Measurements from ENCODE around the gene MKNK1. TPM values are rescaled to one million over a fixed set of nuclear protein-coding genes. Genes with fewer than 3 reads are reported as not detected.

The MKNK1 gene
- total and polyA plus RNA-seq, 2 of the 8 experiments (the other 6 are each of a cell fraction or from before 2014, with no cell fraction given) = 13.9 to 21.5 TPM

- Histone ChIP-seq H2BK120ac (replicated peaks; ENCODE audit: low read depth, low read length) (no peak overlapping the region), H3K79me1 (ENCODE audit: low read depth, low read length) (no peaks in the 10 kb centered on the region), H2BK15ac (ENCODE audit: low read length) (no peak overlapping the region), H2BK20ac (ENCODE audit: low read length) (no peak overlapping the region), H4K8ac (ENCODE audit: extremely low read depth, insufficient read depth, low read length) (no peak overlapping the region), H3K56ac (replicated peaks; ENCODE audit: insufficient read length, low read depth, low read length) (no peak overlapping the region), H2BK12ac (ENCODE audit: low read depth, low read length) (no peak overlapping the region), H3K36me3 (ENCODE audit: control insufficient read depth in 2 of 4, insufficient read depth in 4 of 4, low read length in 3 of 4) (peaks cover 0 to 27% (median 13%) of the 10 kb centered on the region in 4 experiments; a peak in 4 of 8 replicates), H3K14ac (ENCODE audit: insufficient read length) (no peak overlapping the region), H2AK5ac (ENCODE audit: low read depth, low read length) (no peak overlapping the region), H3K27ac (ENCODE audit: low read depth, low read length) (no peak overlapping the region), H3K23me2 (ENCODE audit: low read depth, low read length) (no peaks in the 10 kb centered on the region), H2BK5ac (ENCODE audit: low read depth, low read length) (no peak overlapping the region), H3K4ac (replicated peaks; ENCODE audit: insufficient read length, low read depth, low read length) (no peak overlapping the region), H3K23ac (ENCODE audit: insufficient read length) (no peak overlapping the region), H3K4me2 (ENCODE audit: insufficient read depth in 1 of 2, low read depth in 2 of 2, low read length in 2 of 2) (no peak overlapping the region), H3K18ac (ENCODE audit: extremely low read depth, low read length) (no peak overlapping the region), H3K9me3 (ENCODE audit: insufficient read depth in 2 of 2, low read depth in 1 of 2, low read length in 1 of 2) (no peaks in the 10 kb centered on the region), H4K20me1 (replicated peaks in 1 of 2; ENCODE audit: control insufficient read depth in 1 of 2, insufficient read depth in 2 of 2, low read length in 2 of 2) (no peaks in the 10 kb centered on the region), H4K91ac (replicated peaks; ENCODE audit: insufficient read length, low read length) (no peak overlapping the region), H3K4me3 (ENCODE audit: extremely low read depth in 1 of 4, insufficient read depth in 2 of 4, low read depth in 3 of 4, low read length in 4 of 4) (no peak overlapping the region), H2AFZ (ENCODE audit: low read length) (no peak overlapping the region), H4K5ac (ENCODE audit: insufficient read length, low read depth, low read length) (no peak overlapping the region), H3K4me1 (replicated peaks in 1 of 4; ENCODE audit: control insufficient read depth in 3 of 4, insufficient read depth in 4 of 4, low read length in 3 of 4) (no peaks in the 10 kb centered on the region), H3K27me3 (replicated peaks in 1 of 4; ENCODE audit: control insufficient read depth in 3 of 4, extremely low read depth in 1 of 4, insufficient read depth in 3 of 4, low read length in 3 of 4) (no peaks in the 10 kb centered on the region), H3K9ac (replicated peaks in 1 of 4; ENCODE audit: extremely low read depth in 1 of 4, low read depth in 3 of 4, low read length in 3 of 4) (no peak overlapping the region), H3K79me2 (ENCODE audit: control insufficient read depth in 1 of 2, insufficient read depth in 2 of 2, low read length in 2 of 2) (no peaks in the 10 kb centered on the region)
- CTCF ChIA-PET (ENCODE audit: partially characterized antibody) = interaction anchor here (2.5 kb wide), 1 partner anchor 25 kb away, joined by 11 read pairs; no protein-coding TSS in a partner anchor
- TF ChIP-seq CBX5 (IDR thresholded peaks at IDR 0.05; ENCODE audit: low read depth, low read length) = no peak
- TF ChIP-seq SIRT6 (IDR thresholded peaks at IDR 0.05; ENCODE audit: low read length) = no peak
- no peak for TF ChIP-seq SP2 (IDR thresholded peaks at IDR 0.05; ENCODE audit: low read length)
- TF ChIP-seq TAF1 (IDR thresholded peaks at IDR 0.05; ENCODE audit: low read depth, low read length) = no peak
- TF ChIP-seq ZNF274 (IDR thresholded peaks at IDR 0.05; ENCODE audit: borderline replicate concordance, extremely low read depth, low read length) = no peak
- no peak for TF ChIP-seq USF2 (IDR thresholded peaks at IDR 0.05; ENCODE audit: low read length)
- 92% methylated on average over 3 of the region's 3 CpGs; no CpG with 5 or more reads in 1 of the 2 experiments for WGBS, 2 experiments (ENCODE audit: extremely low coverage in 1 of 2, insufficient coverage in 1 of 2, insufficient read length in 1 of 2, insufficient replicate concordance in 2 of 2, low coverage in 1 of 2, low lambda C conversion rate in 2 of 2, missing lambda C conversion rate in 1 of 2)
- POLR2A ChIA-PET (ENCODE audit: partially characterized antibody) = interaction anchor here (0.6 to 2.1 kb wide), 4 partner anchors 18 to 601 kb away, joined by 3 to 6 read pairs (median 4); partner anchors contain the start of genes ATPAF1 and MOB3C
- FAIRE-seq (no peak), DNase-seq (ENCODE audit: low read depth in 1 of 2, low spot score in 2 of 2) (no peak)
These were observed 43.5 kb upstream of the MKNK1 start for GRCh38 chr1:46647611-46648010.

All from H1 (cell line).